ENCODE measurements around the gene C17orf67. TPM values are rescaled to one million over a fixed set of nuclear protein-coding genes. Genes with fewer than 3 reads are reported as not detected.

Gene C17orf67
- total RNA-seq, 2 experiments from 2014 or later = 5.1 to 5.2 TPM

DNA sequence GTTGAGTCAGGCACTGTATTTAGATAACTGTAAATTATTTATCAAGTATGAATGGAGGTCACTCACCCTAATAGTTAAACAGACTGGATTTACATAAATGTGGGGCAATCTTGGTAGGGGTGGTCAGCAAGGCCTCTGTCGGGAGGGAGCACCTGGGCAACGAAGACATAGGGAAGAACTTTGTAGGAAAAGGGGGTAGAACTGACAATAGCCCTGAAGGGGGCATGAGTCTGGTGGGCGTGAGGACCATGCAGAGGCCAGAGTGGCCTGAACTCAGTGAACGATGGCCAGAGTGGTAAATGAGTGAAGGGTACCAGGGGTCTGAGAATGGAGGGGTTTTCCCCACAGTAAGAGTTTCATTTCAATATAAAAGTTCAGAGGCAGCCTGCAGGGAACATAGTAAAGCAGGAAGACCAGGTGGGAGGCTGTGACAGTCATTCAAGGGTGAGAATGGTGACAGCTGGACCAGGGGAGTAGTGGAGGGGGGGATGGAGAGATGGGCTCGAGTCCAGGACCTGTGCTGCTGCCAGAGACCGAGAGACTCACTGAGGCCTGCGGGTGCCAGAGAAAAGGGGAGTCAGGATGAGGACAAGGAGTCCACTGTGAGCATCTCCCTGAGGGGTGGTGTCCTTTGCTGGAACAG is 2.9 kb downstream of the C17orf67 start:
- peak overlapping the region; percentile 20 for H3K27ac Mint-ChIP-seq
- no peak overlapping the region for H3K4me3 Mint-ChIP-seq
- CTCF ChIA-PET = interaction anchor here (4.6 kb wide), 1 partner anchor 11 kb away, joined by 18 read pairs; no protein-coding TSS in a partner anchor
- H3K9me3 Mint-ChIP-seq = no peaks in the 10 kb centered on the region
- POLR2A ChIA-PET = no interaction called here
- H3K27me3 Mint-ChIP-seq = no peaks in the 10 kb centered on the region
- DNase-seq = no peak
- peaks cover 36% of the 10 kb centered on the region for H3K4me1 Mint-ChIP-seq
- H3K36me3 Mint-ChIP-seq (ENCODE audit: low read depth) = peaks cover 32% of the 10 kb centered on the region

DNA sequence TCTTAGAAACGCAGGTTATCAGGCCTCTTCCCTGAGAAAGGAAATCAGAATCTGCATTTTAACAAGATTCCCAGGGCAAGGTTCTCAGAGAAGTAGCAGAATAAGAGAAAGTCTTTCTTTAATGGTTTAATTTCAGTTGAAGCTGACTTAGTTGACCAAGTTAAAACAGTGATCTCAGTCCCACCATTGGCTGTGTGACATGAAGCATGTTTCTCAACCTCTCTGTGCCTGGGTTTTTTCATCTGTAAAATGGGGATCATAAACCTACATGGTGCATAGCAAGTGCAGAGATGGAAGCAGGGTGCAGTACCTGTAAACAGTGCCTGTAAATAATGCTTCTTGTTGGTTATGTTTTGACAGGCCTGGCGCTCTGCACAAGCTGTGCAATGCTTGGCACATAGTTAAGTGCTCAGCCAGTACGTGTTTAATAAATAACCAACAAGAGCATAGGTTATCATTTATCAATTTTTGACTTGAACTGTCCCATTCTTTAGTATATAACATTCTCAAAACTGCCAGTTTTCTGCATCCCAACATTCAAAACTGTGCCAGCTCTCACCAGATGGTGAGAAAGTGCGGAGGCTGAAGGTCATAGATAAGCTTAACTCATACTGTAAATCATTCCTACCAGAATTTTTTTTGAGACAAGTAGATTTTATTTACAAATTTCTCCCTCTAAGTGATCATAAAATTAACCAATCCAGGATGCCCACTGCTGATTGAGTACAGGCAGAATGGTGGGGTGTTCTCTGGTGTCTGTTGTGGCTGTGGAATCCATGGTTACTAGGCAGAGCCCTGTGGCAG is 6.9 kb downstream of the C17orf67 start:
- no peaks in the 10 kb centered on the region for H3K9me3 Mint-ChIP-seq

DNA sequence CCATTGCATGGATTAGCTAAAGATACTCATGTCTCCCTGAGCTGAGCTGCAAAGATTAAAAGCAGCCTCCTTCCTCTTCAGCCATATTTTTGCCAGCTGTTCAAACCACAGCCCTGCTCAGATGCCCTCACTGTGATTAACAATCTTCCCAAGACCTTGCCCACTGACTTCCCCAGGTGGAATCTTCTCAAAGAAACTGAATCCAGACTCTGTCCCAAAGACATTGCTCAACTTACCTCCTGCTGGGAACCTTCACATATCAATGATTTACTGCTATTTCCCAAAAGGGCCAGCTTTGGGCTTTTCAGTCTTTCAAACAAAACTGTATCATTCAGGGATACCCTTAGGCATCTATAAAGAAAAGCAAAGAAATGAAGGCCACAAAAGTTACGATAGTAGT is 9.2 kb downstream of the C17orf67 start:
- ChIA-PET CTCF (interaction anchor here (1.0 to 2.8 kb wide), 3 partner anchors 8 to 188 kb away, joined by 3 to 8 read pairs (median 5); no protein-coding TSS in a partner anchor), POLR2A (no interaction called here)
- Mint-ChIP-seq H3K4me3 (no peak overlapping the region), H3K27me3 (no peaks in the 10 kb centered on the region), H3K9me3 (no peaks in the 10 kb centered on the region), H3K4me1 (peaks cover 6% of the 10 kb centered on the region), H3K36me3 (ENCODE audit: low read depth) (peaks cover 11% of the 10 kb centered on the region), H3K27ac (no peak overlapping the region)
- DNase-seq = no peak

More for the DNA sequence above, 6.9 kb downstream of the C17orf67 start:
- peaks cover 23% of the 10 kb centered on the region for H3K36me3 Mint-ChIP-seq (ENCODE audit: low read depth)
- no peaks in the 10 kb centered on the region for H3K27me3 Mint-ChIP-seq
- CTCF ChIA-PET = no interaction called here
- peaks cover 15% of the 10 kb centered on the region for H3K4me1 Mint-ChIP-seq
- H3K4me3 Mint-ChIP-seq = no peak overlapping the region
- DNase-seq = no peak
- POLR2A ChIA-PET = no interaction called here
- no peak overlapping the region for H3K27ac Mint-ChIP-seq

DNA sequence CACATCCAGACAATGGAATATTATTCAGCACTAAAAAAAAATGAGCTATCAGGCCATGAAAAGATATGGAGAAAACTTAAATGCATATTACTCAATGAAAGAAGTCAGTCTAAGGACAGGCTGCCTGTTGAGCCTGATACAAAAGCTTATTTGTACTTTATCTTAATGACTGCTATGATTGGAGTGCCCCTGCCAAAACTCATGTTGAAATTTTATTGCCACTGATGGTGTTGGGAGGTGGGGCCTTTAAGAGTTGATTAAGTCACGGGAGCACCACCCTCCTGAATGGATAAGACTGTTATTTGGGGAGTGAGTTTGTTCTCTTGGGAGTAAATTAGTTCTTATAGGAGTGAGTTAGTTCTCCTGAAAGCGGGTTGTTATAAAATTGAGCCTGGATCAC is 9.9 kb downstream of the C17orf67 start:
- Mint-ChIP-seq H3K27ac (no peak overlapping the region), H3K9me3 (no peaks in the 10 kb centered on the region), H3K4me1 (peaks cover 7% of the 10 kb centered on the region), H3K4me3 (no peak overlapping the region), H3K27me3 (no peaks in the 10 kb centered on the region), H3K36me3 (ENCODE audit: low read depth) (peaks cover 6% of the 10 kb centered on the region)
- ChIA-PET POLR2A (no interaction called here), CTCF (interaction anchor here (1.0 to 2.8 kb wide), 4 partner anchors 9 to 115 kb away, joined by 3 to 8 read pairs (median 4); no protein-coding TSS in a partner anchor)
- no peak for DNase-seq

DNA sequence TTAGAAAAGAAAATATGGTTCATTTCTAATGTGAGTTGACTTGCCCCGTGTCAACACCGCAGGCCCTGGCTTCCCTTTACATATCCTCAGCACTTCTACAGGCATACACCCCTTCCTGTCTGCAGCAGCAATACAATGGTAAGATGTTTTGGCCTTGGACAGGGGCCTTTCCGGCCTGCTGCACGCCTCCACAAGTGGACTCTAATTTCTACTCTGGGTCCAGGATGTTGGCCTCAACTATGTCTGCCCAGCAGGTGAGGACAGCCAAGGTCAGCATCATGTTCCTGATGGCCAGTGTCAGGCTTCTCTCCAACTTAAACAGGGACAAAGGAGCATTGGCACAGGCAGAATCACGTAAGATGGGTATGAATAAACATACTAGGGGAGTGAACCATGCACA is 11.0 kb downstream of the C17orf67 start:
- Mint-ChIP-seq H3K27ac (no peak overlapping the region), H3K36me3 (ENCODE audit: low read depth) (peaks cover 6% of the 10 kb centered on the region), H3K4me1 (peaks cover 6% of the 10 kb centered on the region), H3K27me3 (no peaks in the 10 kb centered on the region), H3K4me3 (no peak overlapping the region), H3K9me3 (no peaks in the 10 kb centered on the region)
- ChIA-PET CTCF (no interaction called here), POLR2A (no interaction called here)
- DNase-seq = no peak

DNA sequence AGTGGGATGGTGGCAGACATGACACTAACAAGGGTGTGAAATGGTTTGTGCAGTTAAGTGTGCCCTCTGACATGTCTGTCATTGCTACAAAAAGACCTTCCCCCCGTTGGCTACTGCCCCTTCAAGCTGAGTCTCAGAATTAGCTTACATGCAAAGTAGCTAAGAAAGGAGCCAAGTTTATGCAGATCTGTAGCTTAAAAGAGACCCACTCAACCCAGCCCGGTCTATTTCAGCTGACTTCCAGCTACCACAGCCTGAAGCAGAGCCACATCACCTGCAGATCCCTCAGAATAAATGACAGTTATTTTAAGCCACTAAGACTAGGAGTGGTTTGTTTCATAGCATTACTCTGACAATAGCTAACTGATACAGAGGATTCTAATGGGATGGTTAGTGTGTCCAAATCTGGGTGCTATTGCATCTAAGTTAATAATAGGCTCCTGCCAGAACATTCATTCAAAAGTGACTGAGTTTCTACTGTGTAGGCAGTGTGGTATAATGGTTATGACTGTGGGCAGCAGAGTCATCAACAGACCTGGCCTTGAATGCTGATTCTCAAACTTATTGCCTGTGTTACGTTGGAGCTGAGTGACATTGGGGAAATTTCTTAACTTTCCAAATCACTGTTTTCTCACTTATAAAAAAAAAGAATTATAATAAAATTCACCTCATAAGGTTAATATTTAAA is 11.7 kb downstream of the C17orf67 start:
- Mint-ChIP-seq H3K4me1 (peaks cover 6% of the 10 kb centered on the region), H3K27me3 (no peaks in the 10 kb centered on the region), H3K9me3 (no peaks in the 10 kb centered on the region), H3K27ac (no peak overlapping the region), H3K36me3 (ENCODE audit: low read depth) (peaks cover 2% of the 10 kb centered on the region), H3K4me3 (no peak overlapping the region)
- DNase-seq = no peak
- POLR2A ChIA-PET = no interaction called here
- CTCF ChIA-PET = interaction anchor here (0.5 to 0.9 kb wide), 2 partner anchors 31 to 84 kb away, joined by 3 read pairs; no protein-coding TSS in a partner anchor

DNA sequence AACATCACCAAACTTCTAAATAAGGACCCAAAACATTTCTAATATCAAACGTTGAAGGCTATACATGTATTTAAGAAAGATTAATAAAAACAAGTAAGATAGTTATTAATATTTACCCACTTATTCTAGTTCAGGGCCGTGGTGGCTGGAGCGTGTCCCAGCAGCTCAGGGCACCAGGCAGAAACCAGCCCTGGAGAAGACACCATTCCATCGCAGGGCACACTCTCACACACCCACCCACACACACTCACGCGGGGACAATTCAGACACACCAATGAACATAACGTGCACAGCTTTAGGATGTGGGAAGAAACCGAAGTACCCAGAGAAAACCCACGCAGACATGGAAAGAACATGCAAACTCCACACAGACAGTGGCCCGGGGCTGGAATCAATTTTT is 13.5 kb downstream of the C17orf67 start:
- H3K36me3 Mint-ChIP-seq (ENCODE audit: low read depth) = peaks cover 2% of the 10 kb centered on the region
- no peak for DNase-seq
- no peak overlapping the region for H3K27ac Mint-ChIP-seq
- H3K4me1 Mint-ChIP-seq = peaks cover 6% of the 10 kb centered on the region
- H3K4me3 Mint-ChIP-seq = no peak overlapping the region
- H3K27me3 Mint-ChIP-seq = no peaks in the 10 kb centered on the region
- CTCF ChIA-PET = interaction anchor here (0.6 to 1.6 kb wide), 11 partner anchors 13 to 147 kb away, joined by 3 to 18 read pairs (median 4); partner anchors contain the start of genes C17orf67 and DGKE
- POLR2A ChIA-PET = no interaction called here
- H3K9me3 Mint-ChIP-seq = no peaks in the 10 kb centered on the region

DNA sequence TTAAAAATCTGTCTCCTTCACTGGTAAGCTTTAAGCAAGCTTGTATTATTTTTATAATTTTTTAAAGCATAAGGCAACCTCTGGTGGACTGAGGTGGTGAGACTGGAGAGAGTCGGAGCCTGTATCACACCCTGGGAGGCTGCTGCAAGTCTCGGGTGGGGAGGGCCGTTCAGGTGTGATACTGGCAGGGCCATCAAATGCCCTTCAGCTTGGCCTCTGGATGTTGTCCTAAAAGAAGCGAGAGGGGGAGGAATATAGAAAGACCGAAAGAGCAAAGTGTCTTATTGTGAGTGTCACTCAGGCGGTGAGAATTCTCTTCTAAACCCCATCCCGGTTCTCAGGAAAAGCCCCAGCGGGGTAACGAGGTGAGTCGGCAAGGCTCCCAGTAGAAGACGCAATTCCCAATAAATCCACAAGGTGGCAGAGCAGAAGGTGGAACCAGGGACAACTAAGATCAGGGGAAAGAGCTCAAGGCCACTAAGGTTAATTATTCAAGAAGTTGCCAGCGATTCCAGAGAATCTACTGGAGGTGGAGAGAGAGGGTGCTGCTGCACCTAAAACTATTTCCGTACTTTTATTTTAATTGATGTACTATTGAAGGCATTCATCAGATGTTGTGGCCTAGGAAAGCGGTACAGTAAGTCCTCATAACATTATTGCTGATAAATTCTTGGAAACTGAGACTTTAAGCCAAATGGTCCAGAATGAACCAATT is 14.1 kb downstream of the C17orf67 start:
- Mint-ChIP-seq H3K27ac (no peak overlapping the region), H3K36me3 (ENCODE audit: low read depth) (peaks cover 4% of the 10 kb centered on the region), H3K9me3 (no peaks in the 10 kb centered on the region), H3K27me3 (no peaks in the 10 kb centered on the region), H3K4me3 (no peak overlapping the region), H3K4me1 (peaks cover 6% of the 10 kb centered on the region)
- POLR2A ChIA-PET = no interaction called here
- CTCF ChIA-PET = interaction anchor here (0.6 to 1.6 kb wide), 14 partner anchors 9 to 213 kb away, joined by 3 to 18 read pairs (median 4); partner anchors contain the start of genes C17orf67 and DGKE
- DNase-seq = peak; percentile 83

DNA sequence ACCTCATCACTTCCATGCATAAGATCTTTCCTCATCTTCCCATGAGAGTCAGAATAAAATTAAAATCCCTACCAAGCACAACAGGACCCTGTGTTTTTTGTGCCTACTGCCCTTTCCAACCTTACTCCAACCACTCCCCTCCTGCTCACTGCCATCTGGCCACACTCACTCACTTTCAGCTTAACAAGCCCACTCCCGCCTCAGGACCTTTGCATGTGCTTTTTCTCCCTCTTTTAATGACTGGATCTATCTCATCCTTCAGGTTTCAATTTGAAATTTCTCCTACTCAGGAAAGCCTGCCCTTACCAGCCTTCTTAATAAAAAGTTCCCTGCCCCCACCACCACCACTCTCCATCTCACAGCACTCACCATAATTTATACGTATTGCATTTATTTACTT is 14.7 kb downstream of the C17orf67 start:
- Mint-ChIP-seq H3K36me3 (ENCODE audit: low read depth) (peaks cover 1% of the 10 kb centered on the region), H3K27me3 (no peaks in the 10 kb centered on the region), H3K4me1 (peaks cover 6% of the 10 kb centered on the region), H3K4me3 (no peak overlapping the region), H3K9me3 (no peaks in the 10 kb centered on the region), H3K27ac (no peak overlapping the region)
- ChIA-PET CTCF (interaction anchor here (0.6 to 1.6 kb wide), 9 partner anchors 10 to 212 kb away, joined by 3 to 18 read pairs (median 6); partner anchors contain the start of genes C17orf67 and DGKE), POLR2A (no interaction called here)
- DNase-seq = no peak

DNA sequence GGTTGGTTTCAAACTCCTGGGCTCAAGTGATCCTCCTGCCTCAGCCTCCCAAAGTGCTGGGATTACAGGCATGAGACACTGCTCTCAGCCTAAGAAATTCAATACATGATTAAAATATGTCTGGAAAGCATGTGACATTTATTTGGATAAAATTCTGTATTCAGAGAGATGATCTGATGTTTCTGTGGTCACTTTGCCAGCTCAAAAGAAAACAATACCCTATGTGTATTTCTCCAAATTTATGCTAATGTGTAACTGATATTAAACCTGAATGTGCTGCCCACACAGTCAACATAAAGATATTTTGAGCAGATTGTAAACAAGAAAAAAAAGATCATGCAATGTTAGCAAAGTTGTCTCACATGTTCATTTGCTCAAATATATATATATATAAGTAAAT is 16.7 kb downstream of the C17orf67 start:
- H3K27ac Mint-ChIP-seq = no peak overlapping the region
- H3K36me3 Mint-ChIP-seq (ENCODE audit: low read depth) = peaks cover 1% of the 10 kb centered on the region
- H3K4me1 Mint-ChIP-seq = peaks cover 6% of the 10 kb centered on the region
- POLR2A ChIA-PET = no interaction called here
- H3K9me3 Mint-ChIP-seq = no peaks in the 10 kb centered on the region
- no peak for DNase-seq
- CTCF ChIA-PET = interaction anchor here (1.1 to 1.5 kb wide), 2 partner anchors 18 to 73 kb away, joined by 4 to 6 read pairs; no protein-coding TSS in a partner anchor
- peaks cover 2% of the 10 kb centered on the region for H3K27me3 Mint-ChIP-seq
- no peak overlapping the region for H3K4me3 Mint-ChIP-seq

DNA sequence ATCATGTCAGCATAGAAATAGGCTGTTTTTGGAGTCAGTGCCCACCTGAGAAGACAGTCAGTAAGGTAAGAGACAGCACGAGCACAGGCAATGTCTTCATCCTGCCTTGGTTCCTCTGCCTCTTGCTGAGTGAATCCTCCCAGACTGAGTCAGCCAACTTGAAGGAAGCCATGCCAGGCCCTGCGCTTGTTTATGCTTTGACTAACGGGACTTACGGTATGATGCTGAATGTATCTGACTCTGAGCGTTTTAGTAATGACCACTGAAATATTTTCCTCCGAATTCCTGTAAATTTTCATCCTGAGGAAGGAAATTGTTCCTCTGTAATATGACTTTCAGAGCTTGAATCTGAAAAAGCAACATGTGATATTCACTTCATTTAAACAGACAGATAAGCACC is 18.0 kb downstream of the C17orf67 start:
- ChIA-PET CTCF (interaction anchor here (0.6 to 1.4 kb wide), 2 partner anchors 8 to 17 kb away, joined by 3 to 5 read pairs; no protein-coding TSS in a partner anchor), POLR2A (no interaction called here)
- Mint-ChIP-seq H3K4me1 (peaks cover 6% of the 10 kb centered on the region), H3K9me3 (no peaks in the 10 kb centered on the region), H3K27me3 (peaks cover 2% of the 10 kb centered on the region), H3K4me3 (no peak overlapping the region), H3K27ac (no peak overlapping the region), H3K36me3 (ENCODE audit: low read depth) (peaks cover 1% of the 10 kb centered on the region)
- DNase-seq = no peak

DNA sequence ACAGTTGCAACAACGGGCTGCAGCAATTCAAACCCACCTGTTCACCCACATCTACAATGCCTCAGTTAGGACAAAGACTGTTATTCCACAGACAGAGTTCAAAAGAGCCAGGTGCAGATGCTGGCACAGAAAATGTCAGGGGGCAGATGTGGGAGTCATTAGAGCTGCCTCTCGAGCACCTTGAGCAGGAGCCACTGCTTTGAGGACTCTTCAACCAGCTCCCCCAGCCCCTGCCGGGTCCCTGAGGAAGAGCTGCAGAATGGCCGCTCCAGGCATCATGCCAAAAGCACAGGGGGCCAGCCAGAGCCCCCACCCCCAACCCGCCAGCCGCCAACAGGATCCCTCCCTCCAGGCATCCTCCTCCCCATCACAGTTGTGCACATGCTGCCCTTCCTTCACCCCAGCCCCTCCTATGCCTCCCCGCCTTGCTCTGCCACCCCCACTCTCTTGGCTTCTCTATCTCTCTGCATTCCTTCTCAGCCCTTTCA is 20.8 kb downstream of the C17orf67 start:
- no peaks in the 10 kb centered on the region for H3K4me1 Mint-ChIP-seq
- POLR2A ChIA-PET = no interaction called here
- DNase-seq = no peak
- peaks cover 2% of the 10 kb centered on the region for H3K27me3 Mint-ChIP-seq
- H3K9me3 Mint-ChIP-seq = no peaks in the 10 kb centered on the region
- peaks cover 1% of the 10 kb centered on the region for H3K36me3 Mint-ChIP-seq (ENCODE audit: low read depth)
- no peak overlapping the region for H3K4me3 Mint-ChIP-seq
- H3K27ac Mint-ChIP-seq = no peak overlapping the region
- CTCF ChIA-PET = no interaction called here
